Measurements from ENCODE around the gene SLC25A13. TPM values are rescaled to one million over a fixed set of nuclear protein-coding genes. Genes with fewer than 3 reads are reported as not detected.

Gene SLC25A13
- total and polyA plus RNA-seq, 2 donors (not counting 1 experiment from before 2014, with no cell fraction given) = 6.9 to 12.0 TPM

DNA sequence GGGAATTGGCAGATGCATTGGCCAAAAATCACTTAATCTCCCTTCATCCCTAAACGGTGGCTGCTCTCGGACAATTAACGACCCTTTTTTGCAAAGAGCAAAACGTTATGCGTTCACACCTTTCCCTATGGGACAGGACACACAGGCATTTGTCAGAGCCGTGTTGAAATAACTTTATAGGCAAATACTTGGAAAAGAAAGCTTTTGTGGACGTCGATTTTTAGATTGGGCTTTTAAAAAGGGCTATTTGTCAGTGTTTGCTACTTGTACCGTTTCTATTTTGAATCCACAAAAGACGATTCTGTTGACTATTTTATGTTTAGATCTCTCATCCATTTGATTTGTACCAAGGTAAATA is 245.6 kb downstream of the SLC25A13 start:
- no peaks in the 10 kb centered on the region for H3K27me3 ChIP-seq (ENCODE audit: control insufficient read depth, insufficient read depth, low read length)
- H3K4me3 ChIP-seq (replicated peaks in 1 of 4; ENCODE audit: control extremely low read depth in 1 of 4, insufficient read depth in 1 of 4, low read depth in 3 of 4, low read length in 4 of 4) = peak overlapping the region; percentile 53 to 74 (median 70)
- H3K79me2 ChIP-seq (ENCODE audit: control insufficient read depth, insufficient read depth, low read length) = no peaks in the 10 kb centered on the region
- no peak overlapping the region for H3K27ac ChIP-seq (ENCODE audit: insufficient read depth, low read length)
- H2AFZ ChIP-seq (ENCODE audit: low read length) = peak overlapping the region; percentile 94
- no peak for DNase-seq (ENCODE audit: low read depth in 2 of 2)
- H3K36me3 ChIP-seq (ENCODE audit: control insufficient read depth, insufficient read depth, low read length) = no peaks in the 10 kb centered on the region
- H3K9ac ChIP-seq (ENCODE audit: insufficient read depth, low read length) = no peak overlapping the region
- H4K20me1 ChIP-seq (ENCODE audit: control insufficient read depth, extremely low read depth, insufficient read depth, low read length) = no peaks in the 10 kb centered on the region
- peak overlapping the region; percentile 73 for H3K4me2 ChIP-seq (ENCODE audit: extremely low read depth, insufficient read depth, low read length)
- TF ChIP-seq, protein P1, sequence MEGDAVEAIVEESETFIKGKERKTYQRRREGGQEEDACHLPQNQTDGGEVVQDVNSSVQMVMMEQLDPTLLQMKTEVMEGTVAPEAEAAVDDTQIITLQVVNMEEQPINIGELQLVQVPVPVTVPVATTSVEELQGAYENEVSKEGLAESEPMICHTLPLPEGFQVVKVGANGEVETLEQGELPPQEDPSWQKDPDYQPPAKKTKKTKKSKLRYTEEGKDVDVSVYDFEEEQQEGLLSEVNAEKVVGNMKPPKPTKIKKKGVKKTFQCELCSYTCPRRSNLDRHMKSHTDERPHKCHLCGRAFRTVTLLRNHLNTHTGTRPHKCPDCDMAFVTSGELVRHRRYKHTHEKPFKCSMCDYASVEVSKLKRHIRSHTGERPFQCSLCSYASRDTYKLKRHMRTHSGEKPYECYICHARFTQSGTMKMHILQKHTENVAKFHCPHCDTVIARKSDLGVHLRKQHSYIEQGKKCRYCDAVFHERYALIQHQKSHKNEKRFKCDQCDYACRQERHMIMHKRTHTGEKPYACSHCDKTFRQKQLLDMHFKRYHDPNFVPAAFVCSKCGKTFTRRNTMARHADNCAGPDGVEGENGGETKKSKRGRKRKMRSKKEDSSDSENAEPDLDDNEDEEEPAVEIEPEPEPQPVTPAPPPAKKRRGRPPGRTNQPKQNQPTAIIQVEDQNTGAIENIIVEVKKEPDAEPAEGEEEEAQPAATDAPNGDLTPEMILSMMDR (conservative IDR thresholded peaks at IDR 0.05 in 1 of 2, IDR thresholded peaks at IDR 0.05 in 1 of 2; ENCODE audit: low read depth in 1 of 2, low read length in 2 of 2) = no peak
- TF ChIP-seq EZH2 (IDR thresholded peaks at IDR 0.05; ENCODE audit: low read length, missing control alignments) = no peak
- H3K4me1 ChIP-seq (ENCODE audit: control insufficient read depth, extremely low read depth, insufficient read depth, low read length) = no peaks in the 10 kb centered on the region
- no peaks in the 10 kb centered on the region for H3K9me3 ChIP-seq (ENCODE audit: control insufficient read depth, insufficient read depth, low read depth, low read length)

- Histone ChIP-seq H3K4me1 (ENCODE audit: control insufficient read depth, extremely low read depth, insufficient read depth, low read length) (no peaks in the 10 kb centered on the region), H3K9me3 (ENCODE audit: control insufficient read depth, insufficient read depth, low read depth, low read length) (no peaks in the 10 kb centered on the region), H3K27ac (ENCODE audit: insufficient read depth, low read length) (no peak overlapping the region), H3K9ac (ENCODE audit: insufficient read depth, low read length) (no peak overlapping the region), H4K20me1 (ENCODE audit: control insufficient read depth, extremely low read depth, insufficient read depth, low read length) (no peaks in the 10 kb centered on the region), H3K79me2 (ENCODE audit: control insufficient read depth, insufficient read depth, low read length) (no peaks in the 10 kb centered on the region), H3K36me3 (ENCODE audit: control insufficient read depth, insufficient read depth, low read length) (no peaks in the 10 kb centered on the region), H3K4me3 (replicated peaks in 1 of 4; ENCODE audit: control extremely low read depth in 1 of 4, insufficient read depth in 1 of 4, low read depth in 3 of 4, low read length in 4 of 4) (peak overlapping the region; percentile 53 to 74 (median 70)), H3K4me2 (ENCODE audit: extremely low read depth, insufficient read depth, low read length) (peak overlapping the region; percentile 73), H2AFZ (ENCODE audit: low read length) (peak overlapping the region; percentile 94), H3K27me3 (ENCODE audit: control insufficient read depth, insufficient read depth, low read length) (no peaks in the 10 kb centered on the region)
- TF ChIP-seq, protein P1 (conservative IDR thresholded peaks at IDR 0.05 in 1 of 2, IDR thresholded peaks at IDR 0.05 in 1 of 2; ENCODE audit: low read depth in 1 of 2, low read length in 2 of 2) = peak; percentile 89 to 96
- no peak for TF ChIP-seq EZH2 (IDR thresholded peaks at IDR 0.05; ENCODE audit: low read length, missing control alignments)
- peak; percentile 47 to 65 for DNase-seq (ENCODE audit: low read depth in 2 of 2)
Measured at GRCh38 chr7:96075510-96076349, 246.2 kb downstream of the SLC25A13 start.

- Histone ChIP-seq H3K36me3 (ENCODE audit: control insufficient read depth, insufficient read depth, low read length) (no peaks in the 10 kb centered on the region), H3K4me2 (ENCODE audit: extremely low read depth, insufficient read depth, low read length) (no peak overlapping the region), H3K9me3 (ENCODE audit: control insufficient read depth, insufficient read depth, low read depth, low read length) (no peaks in the 10 kb centered on the region), H3K27ac (ENCODE audit: insufficient read depth, low read length) (no peak overlapping the region), H3K27me3 (ENCODE audit: control insufficient read depth, insufficient read depth, low read length) (no peaks in the 10 kb centered on the region), H4K20me1 (ENCODE audit: control insufficient read depth, extremely low read depth, insufficient read depth, low read length) (no peaks in the 10 kb centered on the region), H3K9ac (ENCODE audit: insufficient read depth, low read length) (no peak overlapping the region), H3K4me3 (replicated peaks in 1 of 4; ENCODE audit: control extremely low read depth in 1 of 4, insufficient read depth in 1 of 4, low read depth in 3 of 4, low read length in 4 of 4) (no peak overlapping the region), H2AFZ (ENCODE audit: low read length) (no peak overlapping the region), H3K4me1 (ENCODE audit: control insufficient read depth, extremely low read depth, insufficient read depth, low read length) (no peaks in the 10 kb centered on the region), H3K79me2 (ENCODE audit: control insufficient read depth, insufficient read depth, low read length) (no peaks in the 10 kb centered on the region)
- no peak for DNase-seq (ENCODE audit: low read depth in 2 of 2)
- TF ChIP-seq EZH2 (IDR thresholded peaks at IDR 0.05; ENCODE audit: low read length, missing control alignments) = no peak
- TF ChIP-seq, protein P1 (conservative IDR thresholded peaks at IDR 0.05 in 1 of 2, IDR thresholded peaks at IDR 0.05 in 1 of 2; ENCODE audit: low read depth in 1 of 2, low read length in 2 of 2) = no peak
Measured at GRCh38 chr7:96074871-96075270, 247.0 kb downstream of the SLC25A13 start.
